ENCODE results near the gene SEBOX.

SEBOX gene

DNA sequence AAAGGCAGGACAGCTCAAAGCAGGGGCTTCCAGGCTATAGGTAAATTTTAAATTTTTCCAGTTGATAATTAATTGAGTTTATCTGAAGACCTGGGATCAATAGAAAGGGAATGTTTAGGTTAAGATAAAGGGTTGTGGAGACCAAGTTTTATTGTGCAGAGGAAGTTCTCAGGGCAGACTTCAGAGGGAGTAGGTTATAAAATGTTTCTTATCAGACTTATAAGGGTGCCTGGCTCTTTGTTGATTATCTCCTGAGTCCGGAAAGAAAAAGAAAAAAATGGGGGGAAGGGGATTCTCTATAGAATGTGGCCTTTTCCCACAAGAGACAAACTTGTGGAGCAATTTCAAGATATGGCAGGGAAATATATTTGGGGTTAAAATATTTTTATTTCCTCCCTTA, 25.1 kb upstream of the SEBOX start:
- Histone ChIP-seq H4K12ac (ENCODE audit: low read depth, low read length) (no peak overlapping the region), H3K23ac (ENCODE audit: low read length) (no peak overlapping the region), H3K9me3 (ENCODE audit: insufficient read depth, low read depth, low read length) (peaks cover 3% of the 10 kb centered on the region), H3K14ac (ENCODE audit: low read length) (no peak overlapping the region), H3K79me1 (ENCODE audit: low read length) (no peaks in the 10 kb centered on the region), H2BK12ac (ENCODE audit: low read length) (no peak overlapping the region), H3K27ac (ENCODE audit: low read depth, low read length) (no peak overlapping the region), H3K79me2 (ENCODE audit: control insufficient read depth, insufficient read depth, low read length, poor library complexity) (no peaks in the 10 kb centered on the region), H2BK5ac (ENCODE audit: low read depth, low read length, poor library complexity) (no peak overlapping the region), H3K9ac (ENCODE audit: low read length) (no peak overlapping the region), H3K4me2 (ENCODE audit: low read length) (no peak overlapping the region), H3K36me3 (ENCODE audit: control insufficient read depth in 1 of 2, insufficient read depth in 2 of 2, low read length in 2 of 2) (no peaks in the 10 kb centered on the region), H3K27me3 (ENCODE audit: insufficient read depth, low read length) (peaks cover 2% of the 10 kb centered on the region), H4K91ac (ENCODE audit: low read depth, low read length) (no peak overlapping the region), H3K4me1 (ENCODE audit: control insufficient read depth in 1 of 2, insufficient read depth in 2 of 2, low read length in 2 of 2) (peaks cover 2 to 4% of the 10 kb centered on the region in 2 experiments), H2BK120ac (ENCODE audit: insufficient read depth, low read length, poor library complexity) (no peak overlapping the region), H4K8ac (ENCODE audit: low read depth, low read length) (no peak overlapping the region), H3K4ac (ENCODE audit: low read depth, low read length) (no peak overlapping the region), H3K18ac (ENCODE audit: low read length) (no peak overlapping the region), H2AK5ac (ENCODE audit: low read length) (no peak overlapping the region), H2AFZ (ENCODE audit: insufficient read depth, low read length, poor library complexity) (no peak overlapping the region), H3K4me3 (ENCODE audit: low read depth, low read length) (no peak overlapping the region)
- WGBS (ENCODE audit: extremely low coverage, insufficient coverage, insufficient read length) = no CpG with 5 or more reads among the region's 1 CpG
- DNase-seq = no peak

DNA sequence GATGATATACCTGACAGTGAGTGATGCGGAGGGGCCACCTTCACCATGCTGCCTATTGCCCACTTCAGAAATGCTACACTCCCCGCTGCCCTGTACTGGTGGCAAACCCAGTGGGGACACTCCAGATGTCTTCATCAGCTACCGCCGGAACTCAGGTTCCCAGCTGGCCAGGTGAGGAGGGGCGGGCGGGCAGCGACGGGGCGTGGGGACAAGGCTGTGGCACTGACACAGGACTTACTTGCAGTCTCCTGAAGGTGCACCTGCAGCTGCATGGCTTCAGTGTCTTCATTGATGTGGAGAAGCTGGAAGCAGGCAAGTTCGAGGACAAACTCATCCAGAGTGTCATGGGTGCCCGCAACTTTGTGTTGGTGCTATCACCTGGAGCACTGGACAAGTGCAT, 23.1 kb upstream of the SEBOX start:
- no peak overlapping the region for H2BK120ac ChIP-seq (ENCODE audit: insufficient read depth, low read length, poor library complexity)
- H4K12ac ChIP-seq (ENCODE audit: low read depth, low read length) = no peak overlapping the region
- DNase-seq = no peak

GRCh38 chr17:28386391-28386790, 21.4 kb upstream of the SEBOX start:
- Histone ChIP-seq H3K4me1 (ENCODE audit: control insufficient read depth in 1 of 2, insufficient read depth in 2 of 2, low read length in 2 of 2) (peaks cover 8 to 11% of the 10 kb centered on the region in 2 experiments), H4K12ac (ENCODE audit: low read depth, low read length) (no peak overlapping the region), H3K18ac (ENCODE audit: low read length) (no peak overlapping the region), H2BK5ac (ENCODE audit: low read depth, low read length, poor library complexity) (no peak overlapping the region), H2BK12ac (ENCODE audit: low read length) (no peak overlapping the region), H3K79me1 (ENCODE audit: low read length) (no peaks in the 10 kb centered on the region), H3K36me3 (ENCODE audit: control insufficient read depth in 1 of 2, insufficient read depth in 2 of 2, low read length in 2 of 2) (no peaks in the 10 kb centered on the region), H3K27me3 (ENCODE audit: insufficient read depth, low read length) (peaks cover 21% of the 10 kb centered on the region), H3K27ac (ENCODE audit: low read depth, low read length) (no peak overlapping the region), H4K8ac (ENCODE audit: low read depth, low read length) (no peak overlapping the region), H2BK120ac (ENCODE audit: insufficient read depth, low read length, poor library complexity) (no peak overlapping the region), H3K4me2 (ENCODE audit: low read length) (no peak overlapping the region), H2AFZ (ENCODE audit: insufficient read depth, low read length, poor library complexity) (no peak overlapping the region), H3K79me2 (ENCODE audit: control insufficient read depth, insufficient read depth, low read length, poor library complexity) (no peaks in the 10 kb centered on the region), H3K4ac (ENCODE audit: low read depth, low read length) (no peak overlapping the region), H3K9me3 (ENCODE audit: insufficient read depth, low read depth, low read length) (peaks cover 3% of the 10 kb centered on the region), H3K4me3 (ENCODE audit: low read depth, low read length) (no peak overlapping the region), H3K14ac (ENCODE audit: low read length) (no peak overlapping the region), H3K9ac (ENCODE audit: low read length) (no peak overlapping the region), H3K23ac (ENCODE audit: low read length) (no peak overlapping the region), H4K91ac (ENCODE audit: low read depth, low read length) (no peak overlapping the region), H2AK5ac (ENCODE audit: low read length) (no peak overlapping the region)
- no peak for DNase-seq

More for the DNA sequence above, 23.1 kb upstream of the SEBOX start:
- Histone ChIP-seq H2BK12ac (ENCODE audit: low read length) (no peak overlapping the region), H3K9me3 (ENCODE audit: insufficient read depth, low read depth, low read length) (peaks cover 3% of the 10 kb centered on the region), H3K4me2 (ENCODE audit: low read length) (no peak overlapping the region), H3K23ac (ENCODE audit: low read length) (no peak overlapping the region), H3K9ac (ENCODE audit: low read length) (no peak overlapping the region), H3K27ac (ENCODE audit: low read depth, low read length) (no peak overlapping the region), H3K36me3 (ENCODE audit: control insufficient read depth in 1 of 2, insufficient read depth in 2 of 2, low read length in 2 of 2) (no peaks in the 10 kb centered on the region), H3K14ac (ENCODE audit: low read length) (no peak overlapping the region), H3K18ac (ENCODE audit: low read length) (no peak overlapping the region), H2AFZ (ENCODE audit: insufficient read depth, low read length, poor library complexity) (no peak overlapping the region), H3K79me2 (ENCODE audit: control insufficient read depth, insufficient read depth, low read length, poor library complexity) (no peaks in the 10 kb centered on the region), H2BK5ac (ENCODE audit: low read depth, low read length, poor library complexity) (no peak overlapping the region), H3K79me1 (ENCODE audit: low read length) (no peaks in the 10 kb centered on the region), H2AK5ac (ENCODE audit: low read length) (no peak overlapping the region), H3K4me1 (ENCODE audit: control insufficient read depth in 1 of 2, insufficient read depth in 2 of 2, low read length in 2 of 2) (peaks cover 8 to 9% of the 10 kb centered on the region in 2 experiments), H3K4ac (ENCODE audit: low read depth, low read length) (no peak overlapping the region), H4K91ac (ENCODE audit: low read depth, low read length) (no peak overlapping the region), H3K4me3 (ENCODE audit: low read depth, low read length) (no peak overlapping the region), H4K8ac (ENCODE audit: low read depth, low read length) (no peak overlapping the region), H3K27me3 (ENCODE audit: insufficient read depth, low read length) (peaks cover 21% of the 10 kb centered on the region)
- WGBS (ENCODE audit: extremely low coverage, insufficient coverage, insufficient read length) = no CpG with 5 or more reads among the region's 11 CpGs

- no peak overlapping the region for H3K18ac ChIP-seq (ENCODE audit: low read length)
- no peak overlapping the region for H4K8ac ChIP-seq (ENCODE audit: low read depth, low read length)
- H3K4me2 ChIP-seq (ENCODE audit: low read length) = no peak overlapping the region
- H2BK5ac ChIP-seq (ENCODE audit: low read depth, low read length, poor library complexity) = no peak overlapping the region
- no peak overlapping the region for H2BK120ac ChIP-seq (ENCODE audit: insufficient read depth, low read length, poor library complexity)
- no peak overlapping the region for H2BK12ac ChIP-seq (ENCODE audit: low read length)
- no peaks in the 10 kb centered on the region for H3K79me1 ChIP-seq (ENCODE audit: low read length)
- H3K9ac ChIP-seq (ENCODE audit: low read length) = no peak overlapping the region
- no peak overlapping the region for H3K14ac ChIP-seq (ENCODE audit: low read length)
- H3K79me2 ChIP-seq (ENCODE audit: control insufficient read depth, insufficient read depth, low read length, poor library complexity) = no peaks in the 10 kb centered on the region
- H4K91ac ChIP-seq (ENCODE audit: low read depth, low read length) = no peak overlapping the region
- H3K4ac ChIP-seq (ENCODE audit: low read depth, low read length) = no peak overlapping the region
- no peak overlapping the region for H4K12ac ChIP-seq (ENCODE audit: low read depth, low read length)
- WGBS (ENCODE audit: extremely low coverage, insufficient coverage, insufficient read length) = no CpG with 5 or more reads among the region's 8 CpGs
- peaks cover 3% of the 10 kb centered on the region for H3K9me3 ChIP-seq (ENCODE audit: insufficient read depth, low read depth, low read length)
- no peak for DNase-seq
- H3K23ac ChIP-seq (ENCODE audit: low read length) = no peak overlapping the region
- H3K4me1 ChIP-seq (ENCODE audit: control insufficient read depth in 1 of 2, insufficient read depth in 2 of 2, low read length in 2 of 2) = peaks cover 9 to 20% of the 10 kb centered on the region in 2 experiments
- no peak overlapping the region for H2AFZ ChIP-seq (ENCODE audit: insufficient read depth, low read length, poor library complexity)
- no peak overlapping the region for H3K27ac ChIP-seq (ENCODE audit: low read depth, low read length)
- no peaks in the 10 kb centered on the region for H3K36me3 ChIP-seq (ENCODE audit: control insufficient read depth in 1 of 2, insufficient read depth in 2 of 2, low read length in 2 of 2)
- H2AK5ac ChIP-seq (ENCODE audit: low read length) = no peak overlapping the region
- H3K27me3 ChIP-seq (ENCODE audit: insufficient read depth, low read length) = peaks cover 21% of the 10 kb centered on the region
- H3K4me3 ChIP-seq (ENCODE audit: low read depth, low read length) = no peak overlapping the region
These were observed 20.4 kb upstream of the SEBOX start for GRCh38 chr17:28385406-28385805.

Measured in trophoblast cell (in vitro differentiated cells and primary cell).